ENCODE results near the gene TMEM174.

DNA sequence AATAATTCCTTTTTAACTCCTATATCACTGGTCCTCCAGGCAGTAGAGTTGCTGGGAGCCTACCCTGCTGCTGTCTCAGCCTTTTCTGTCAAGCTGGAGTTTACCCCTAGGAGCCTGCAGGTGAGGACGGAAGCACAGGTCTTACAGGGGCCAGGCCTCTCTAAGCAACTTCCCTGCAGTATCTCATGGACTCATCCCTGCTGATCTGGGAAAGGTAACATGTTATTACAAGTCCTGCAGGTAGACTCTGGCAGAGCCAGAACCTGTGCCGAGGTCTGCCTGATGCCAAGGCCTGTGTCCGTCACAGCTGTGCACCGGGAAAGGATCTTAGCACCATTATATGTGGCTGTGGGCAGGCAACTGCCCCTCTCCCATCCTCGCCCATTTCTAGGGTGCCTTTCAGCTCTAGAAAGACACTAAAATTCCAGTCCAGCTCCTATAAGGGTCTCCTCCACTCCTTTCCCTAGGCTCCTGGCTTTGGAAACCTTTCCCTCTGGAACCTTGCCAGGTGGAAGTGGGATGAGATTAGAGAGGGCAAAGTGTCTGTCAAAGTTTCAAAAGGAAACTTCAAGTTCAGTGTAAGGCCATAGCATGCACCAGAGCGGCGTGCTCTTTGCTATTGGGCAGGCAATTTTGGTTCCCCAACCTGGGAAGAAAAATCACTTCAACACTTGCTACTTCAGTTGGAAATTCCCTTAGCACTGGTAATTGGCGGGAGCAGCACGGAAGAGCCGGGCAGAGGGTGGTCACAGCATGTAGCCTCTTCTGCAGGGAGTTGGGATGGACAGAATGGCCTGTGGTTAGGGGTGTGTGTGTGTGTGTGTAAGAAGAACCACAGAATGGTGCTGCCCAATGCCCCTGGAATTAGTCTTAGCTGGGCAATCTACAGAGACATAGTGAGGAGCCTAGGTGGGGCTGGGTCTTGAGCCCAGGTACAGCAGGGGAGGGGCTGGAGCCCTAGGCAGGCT lies 35.1 kb upstream of the TMEM174 start:
- no peak for TF ChIP-seq CTCF (IDR thresholded peaks at IDR 0.05)
- no peak for TF ChIP-seq POLR2A (IDR thresholded peaks at IDR 0.05)

Data from breast epithelium (tissue), 3 donors.